A549 (cell line): ENCODE measurements around the gene NAA40. TPM values are rescaled to one million over a fixed set of nuclear protein-coding genes. Genes with fewer than 3 reads are reported as not detected.

Experiments
- ATAC-seq, 2 experiments: fragments of 200-7000 bp in 1 of 2; fragments of >200 bp in 1 of 2; cut with Nextera tagmentation in 1 of 2; cut with Tn5 transposase in 1 of 2; 3 replicates each; pipeline versions ENCODE4 v1.8.0 to v1.9.1; 2018 to 2020; ENCODE audit warnings: mild to moderate bottlenecking in 1 of 2, moderate library complexity in 1 of 2
- CTCF ChIA-PET: fragments of 300-600 bp; sonication (Branson Sonifier 250); formaldehyde crosslinking; extraction: SDS; loops from one replicate; lab custom pipeline; 2021; ENCODE audit warnings: antibody characterized with exemption, inconsistent platforms; lab: Yijun Ruan, JAX
- POLR2A ChIA-PET: fragments of 350-600 bp; formaldehyde crosslinking; extraction: SDS; loops from one replicate; lab custom pipeline; 2021; ENCODE audit warnings: antibody characterized with exemption, inconsistent platforms; lab: Yijun Ruan, JAX
- DNase-seq, 2 experiments: peaks; one replicate each; pipeline versions ENCODE4 v3.0.0 to v3.0.0-alpha.2; 2011 to 2016; ENCODE audit warnings: low read depth in 1 of 2, low spot score in 1 of 2
- FAIRE-seq: peaks from 2 replicates; lab custom pipeline; 2011; peaks lifted over from hg19 to GRCh38; lab: Jason Lieb, UNC
- H3K27ac ChIP-seq, 2 experiments: fragments of >200 bp; sonication (Bioruptor Twin); formaldehyde crosslinking; 3 replicates each; pipeline ENCODE4 v1.5.1; 2016 to 2017
- H3K4me1 ChIP-seq: fragments of >200 bp; sonication (Bioruptor Twin); formaldehyde crosslinking; 3 replicates; pipeline ENCODE4 v1.6.1; 2016
- H3K4me2 ChIP-seq: fragments of >200 bp; sonication (Bioruptor Twin); formaldehyde crosslinking; 3 replicates; pipeline ENCODE4 v1.6.1; 2016
- H3K4me3 ChIP-seq: fragments of >200 bp; sonication (Bioruptor Twin); formaldehyde crosslinking; 3 replicates; pipeline ENCODE4 v1.5.1; 2016
- H3K9me3 ChIP-seq: fragments of >200 bp; sonication (Bioruptor Twin); formaldehyde crosslinking; 3 replicates; pipeline ENCODE4 v1.6.1; 2016
- CHD4 ChIP-seq: fragments of 200-600 bp; sonication (generic); IDR thresholded peaks from 2 replicates; pipeline ENCODE4 v1.6.1; 2016; ENCODE audit warnings: antibody characterized with exemption, mild to moderate bottlenecking, borderline replicate concordance
- EHMT2 ChIP-seq: fragments of 200-600 bp; sonication (generic); IDR thresholded peaks from 2 replicates; pipeline ENCODE4 v1.6.1; 2016; ENCODE audit warnings: antibody characterized with exemption, low read depth, mild to moderate bottlenecking, moderate library complexity
- EP300 ChIP-seq, 2 experiments: fragments of >200 bp; sonication (Bioruptor Twin); formaldehyde crosslinking; IDR thresholded peaks; 2 replicates in 1 of 2; 3 replicates in 1 of 2; pipeline ENCODE4 v1.6.1; 2016 to 2017
- ESRRA ChIP-seq: fragments of 150-350 bp; IDR thresholded peaks from 2 replicates; pipeline ENCODE4 v1.6.1; 2014; ENCODE audit warnings: mild to moderate bottlenecking, low read length, borderline replicate concordance
- FOXS1 ChIP-seq: fragments of 250-450 bp; sonication (Bioruptor Pico); IDR thresholded peaks from 2 replicates; pipeline ENCODE4 v1.5.0; 2020; ENCODE audit warnings: mild to moderate bottlenecking, moderate library complexity
- GATA3 ChIP-seq: IDR thresholded peaks from 2 replicates; pipeline ENCODE4 v1.6.1; 2012; ENCODE audit warnings: borderline replicate concordance
- HDAC2 ChIP-seq: fragments of 200-600 bp; sonication (generic); IDR thresholded peaks from 2 replicates; pipeline ENCODE4 v1.6.1; 2016
- HES2 ChIP-seq: fragments of >200 bp; sonication (Bioruptor Twin); formaldehyde crosslinking; IDR thresholded peaks from 2 replicates; pipeline ENCODE4 v1.6.1; 2016
- HEYL ChIP-seq: fragments of 250-450 bp; sonication (Bioruptor Pico); IDR thresholded peaks from 2 replicates; pipeline ENCODE4 v1.8.0; 2021; ENCODE audit warnings: mild to moderate bottlenecking, moderate library complexity
- HOXB13 ChIP-seq: fragments of 250-450 bp; sonication (Bioruptor Pico); IDR thresholded peaks from 2 replicates; pipeline ENCODE4 v1.5.0; 2020; ENCODE audit warnings: low read depth, mild to moderate bottlenecking, moderate library complexity
- HOXB5 ChIP-seq: fragments of 250-450 bp; sonication (Bioruptor Pico); IDR thresholded peaks from 2 replicates; pipeline ENCODE4 v1.5.0; 2020; ENCODE audit warnings: mild to moderate bottlenecking, moderate library complexity
- JUN ChIP-seq, 2 experiments: fragments of >200 bp; sonication (Bioruptor Twin); formaldehyde crosslinking; IDR thresholded peaks; 2 replicates in 1 of 2; 3 replicates in 1 of 2; pipeline ENCODE4 v1.6.1; 2016 to 2017
- MAFK ChIP-seq: fragments of 450-650 bp; IDR thresholded peaks from 2 replicates; pipeline ENCODE4 v1.6.1; 2014; ENCODE audit not compliant: partially characterized antibody
- NFE2L2 ChIP-seq: fragments of 150-350 bp; conservative IDR thresholded peaks from 2 replicates; pipeline ENCODE4 v1.6.1; 2014; ENCODE audit warnings: low read length
- POLR2A ChIP-seq: IDR thresholded peaks from 2 replicates; pipeline ENCODE4 v1.6.1; 2012; ENCODE audit warnings: mild to moderate bottlenecking, low read length
- POLR2AphosphoS2 ChIP-seq: conservative IDR thresholded peaks from 2 replicates; pipeline ENCODE4 v1.6.1; 2012; ENCODE audit warnings: low read length, improper control_type of control experiment, inconsistent platforms
- RARB ChIP-seq: fragments of 250-450 bp; sonication (Bioruptor Pico); IDR thresholded peaks from 2 replicates; pipeline ENCODE4 v1.8.0; 2021; ENCODE audit warnings: mild to moderate bottlenecking, moderate library complexity
- RCOR1 ChIP-seq: fragments of 150-350 bp; IDR thresholded peaks from 2 replicates; pipeline ENCODE4 v1.6.1; 2014; ENCODE audit warnings: antibody characterized with exemption, low read length, low read depth
- SMC3 ChIP-seq: fragments of >200 bp; sonication (Bioruptor Twin); formaldehyde crosslinking; IDR thresholded peaks from 3 replicates; pipeline ENCODE4 v1.6.1; 2018; ENCODE audit warnings: inconsistent platforms
- SREBF2 ChIP-seq: fragments of 450-650 bp; IDR thresholded peaks from 2 replicates; pipeline ENCODE4 v1.6.1; 2014; ENCODE audit warnings: mild to moderate bottlenecking, moderate library complexity
- TFCP2L1 ChIP-seq: fragments of 250-450 bp; sonication (Bioruptor Pico); IDR thresholded peaks from 2 replicates; pipeline ENCODE4 v1.5.0; 2021; ENCODE audit warnings: mild to moderate bottlenecking
- TP53 ChIP-seq: fragments of 250-450 bp; sonication (Bioruptor Pico); IDR thresholded peaks from 2 replicates; pipeline ENCODE4 v1.5.0; 2021; ENCODE audit warnings: mild to moderate bottlenecking, moderate library complexity
- ZFP36 ChIP-seq: fragments of 450-650 bp; IDR thresholded peaks from 2 replicates; pipeline ENCODE4 v1.6.1; 2014; ENCODE audit warnings: borderline replicate concordance; ENCODE audit not compliant: partially characterized antibody
- ZNF302 ChIP-seq: fragments of 250-450 bp; sonication (Bioruptor Pico); IDR thresholded peaks from 2 replicates; pipeline ENCODE4 v1.9.0; 2021; ENCODE audit warnings: inconsistent platforms, mild to moderate bottlenecking, moderate library complexity
- ZSCAN20 ChIP-seq: fragments of 250-450 bp; sonication (Bioruptor Pico); IDR thresholded peaks from 2 replicates; pipeline ENCODE4 v1.8.0; 2022; ENCODE audit warnings: mild to moderate bottlenecking, moderate library complexity
- WGBS: methylation state at CpG from one replicate; pipeline ENCODE4 v1.1.6; 2017; ENCODE audit errors: missing lambda C conversion rate; 5-methylcytosine and 5-hydroxymethylcytosine counted together
- polyA plus RNA-seq, 4 experiments: library from polyadenylated mRNA; depleted of rRNA in 3 of 4; stranded (reverse); fragments of >200 nt; fragmentation: RNase III in 1 of 4; extraction: RNeasy Plus Mini Kit Qiagen cat#74134 plus additional on column Dnase treatment in 1 of 4; gene quantifications; 2 replicates in 3 of 4; 3 replicates in 1 of 4; pipeline ENCODE4 v1.2.3, GENCODE V29; 2011 to 2017
- TF ChIP-seq, protein P1 (sequence below): IDR thresholded peaks from 2 replicates; pipeline ENCODE4 v1.6.1; 2012
- TF ChIP-seq, protein P2 (sequence below): fragments of 250-450 bp; sonication (Bioruptor Pico); IDR thresholded peaks from 2 replicates; pipeline ENCODE4 v1.5.0; 2020; ENCODE audit warnings: low read depth, mild to moderate bottlenecking, moderate library complexity
- TF ChIP-seq, protein P3 (sequence below): IDR thresholded peaks from 2 replicates; pipeline ENCODE4 v1.6.1; 2012

Gene NAA40
- polyA plus RNA-seq, 2 of the 4 experiments (the other 2 are of a cell fraction): 21.9 to 32.0 TPM

DNA sequence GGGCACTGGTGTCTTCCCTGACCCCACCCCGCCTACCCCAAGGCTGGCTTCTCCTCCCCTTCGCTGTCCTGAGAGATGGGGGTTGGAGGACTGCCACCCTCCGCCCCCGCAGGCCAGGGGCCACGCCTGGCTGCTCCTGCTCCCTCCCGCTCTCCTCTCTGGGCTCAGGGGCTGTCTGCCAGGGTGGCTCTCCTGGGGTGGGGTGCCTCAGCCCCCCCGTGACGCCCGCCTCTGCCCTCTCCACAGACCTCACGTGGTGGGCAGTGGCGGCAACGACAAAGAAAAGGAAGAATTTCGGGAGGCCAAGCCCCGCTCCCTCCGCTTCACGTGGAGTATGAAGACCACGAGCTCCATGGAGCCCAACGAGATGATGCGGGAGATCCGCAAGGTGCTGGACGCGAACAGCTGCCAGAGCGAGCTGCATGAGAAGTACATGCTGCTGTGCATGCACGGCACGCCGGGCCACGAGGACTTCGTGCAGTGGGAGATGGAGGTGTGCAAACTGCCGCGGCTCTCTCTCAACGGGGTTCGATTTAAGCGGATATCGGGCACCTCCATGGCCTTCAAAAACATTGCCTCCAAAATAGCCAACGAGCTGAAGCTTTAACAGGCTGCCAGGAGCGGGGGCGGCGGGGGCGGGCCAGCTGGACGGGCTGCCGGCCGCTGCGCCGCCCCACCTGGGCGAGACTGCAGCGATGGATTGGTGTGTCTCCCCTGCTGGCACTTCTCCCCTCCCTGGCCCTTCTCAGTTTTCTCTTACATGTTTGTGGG, 30.0 kb upstream of the NAA40 start:
- FAIRE-seq (no peak), DNase-seq (no peak)
- H3K9me3 ChIP-seq: no peaks in the 10 kb centered on the region
- TF ChIP-seq GATA3 (no peak), SREBF2 (no peak), RCOR1 (no peak), RARB (no peak), HES2 (no peak), FOXS1 (CRISPR knock-in tag) (no peak), ESRRA (no peak), ZSCAN20 (CRISPR knock-in tag) (no peak), CHD4 (no peak), MAFK (no peak), HDAC2 (no peak)
- TF ChIP-seq, protein P1, sequence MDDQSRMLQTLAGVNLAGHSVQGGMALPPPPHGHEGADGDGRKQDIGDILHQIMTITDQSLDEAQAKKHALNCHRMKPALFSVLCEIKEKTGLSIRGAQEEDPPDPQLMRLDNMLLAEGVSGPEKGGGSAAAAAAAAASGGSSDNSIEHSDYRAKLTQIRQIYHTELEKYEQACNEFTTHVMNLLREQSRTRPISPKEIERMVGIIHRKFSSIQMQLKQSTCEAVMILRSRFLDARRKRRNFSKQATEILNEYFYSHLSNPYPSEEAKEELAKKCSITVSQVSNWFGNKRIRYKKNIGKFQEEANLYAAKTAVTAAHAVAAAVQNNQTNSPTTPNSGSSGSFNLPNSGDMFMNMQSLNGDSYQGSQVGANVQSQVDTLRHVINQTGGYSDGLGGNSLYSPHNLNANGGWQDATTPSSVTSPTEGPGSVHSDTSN: no peak
- TF ChIP-seq, all 56 proteins: peak for 0
- 95% methylated on average over 43 of the region's 46 CpGs for whole genome bisulfite sequencing
- Histone ChIP-seq H3K4me1 (0 out of 3 replicates have a peak, but pooled peaks cover 4% of the 10 kb centered on the region), H3K4me3 (no peak overlapping the region), H3K4me2 (no peak overlapping the region), H3K27ac (no peak overlapping the region)
- ChIA-PET POLR2A (no interaction called here), CTCF (interaction anchor here (1.6 kb wide), 1 partner anchor 9 kb away, joined by 5 read pairs; no protein-coding TSS in a partner anchor)
- ATAC-seq: no peak

DNA sequence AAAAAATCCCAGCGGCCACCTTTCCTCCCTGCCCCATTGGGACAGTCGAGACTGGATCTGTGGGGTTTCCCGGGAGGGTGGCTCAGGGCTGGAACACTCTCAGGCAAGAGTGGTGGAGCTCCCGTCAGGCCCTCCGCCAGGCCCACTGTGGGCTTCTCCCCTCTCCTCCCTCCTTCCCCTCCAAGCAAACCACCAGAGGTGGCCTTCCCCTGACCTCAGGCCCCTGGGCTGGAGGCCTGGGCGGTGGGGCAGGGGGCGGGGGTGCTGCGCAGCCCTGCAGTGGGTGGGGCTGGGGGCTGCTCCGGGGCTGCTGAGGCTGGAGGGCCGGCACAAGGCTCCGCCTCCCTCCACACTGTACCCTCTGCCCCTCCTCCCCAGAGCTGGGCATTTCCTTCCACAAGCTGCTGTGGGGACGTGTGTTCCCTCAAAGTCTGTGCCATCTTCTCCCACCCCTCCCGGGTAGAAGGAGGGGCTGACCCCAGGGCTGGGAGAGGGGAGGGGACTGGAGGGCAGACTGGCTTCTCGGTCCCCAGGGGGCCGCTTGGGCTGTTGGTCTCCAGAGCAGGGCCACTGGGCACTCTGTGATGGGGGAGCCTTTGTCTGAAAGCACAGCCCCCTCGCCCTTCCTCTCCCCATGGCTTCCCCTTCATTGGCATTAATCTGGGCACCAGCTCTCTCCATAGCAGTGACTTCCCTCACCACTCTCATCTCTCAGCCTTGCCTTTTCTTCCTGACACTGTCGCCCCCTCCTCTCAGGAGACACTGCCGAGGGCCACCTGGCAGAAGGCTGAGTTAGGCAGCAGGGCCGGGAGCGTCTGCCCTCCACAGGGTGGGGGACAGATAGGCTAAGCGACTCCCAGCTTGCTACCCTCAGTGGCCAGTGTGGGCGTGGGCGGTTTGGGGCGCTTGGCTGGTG, 29.0 kb upstream of the NAA40 start:
- Histone ChIP-seq H3K4me3 (no peak overlapping the region), H3K27ac (0 out of 6 replicates have a peak overlapping the region, but pooled peaks of 1 of the 2 experiments have one; percentile 31), H3K4me2 (no peak overlapping the region), H3K4me1 (0 out of 3 replicates have a peak, but pooled peaks cover 4% of the 10 kb centered on the region), H3K9me3 (no peaks in the 10 kb centered on the region)
- TF ChIP-seq POLR2A (no peak), JUN (IDR thresholded peaks at IDR 0.05) (no peak), NFE2L2 (no peak), ZSCAN20 (CRISPR knock-in tag) (no peak), ZNF302 (no peak), HOXB13 (CRISPR knock-in tag) (no peak)
- TF ChIP-seq, protein P2, sequence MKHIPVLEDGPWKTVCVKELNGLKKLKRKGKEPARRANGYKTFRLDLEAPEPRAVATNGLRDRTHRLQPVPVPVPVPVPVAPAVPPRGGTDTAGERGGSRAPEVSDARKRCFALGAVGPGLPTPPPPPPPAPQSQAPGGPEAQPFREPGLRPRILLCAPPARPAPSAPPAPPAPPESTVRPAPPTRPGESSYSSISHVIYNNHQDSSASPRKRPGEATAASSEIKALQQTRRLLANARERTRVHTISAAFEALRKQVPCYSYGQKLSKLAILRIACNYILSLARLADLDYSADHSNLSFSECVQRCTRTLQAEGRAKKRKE (CRISPR knock-in tag): no peak
- ChIA-PET CTCF (interaction anchor here (1.3 to 2.1 kb wide), 3 partner anchors 10 to 73 kb away, joined by 4 to 8 read pairs (median 5); no protein-coding TSS in a partner anchor), POLR2A (no interaction called here)
- WGBS: 79% methylated on average over 17 of the region's 24 CpGs
- DNase-seq: no peak
- peak in 1 of 2 experiments; percentile 17; a peak in 2 of 6 replicates for ATAC-seq
- FAIRE-seq: no peak

GRCh38 chr11:63910675-63911074, 28.1 kb upstream of the NAA40 start:
- Histone ChIP-seq H3K4me1 (peaks cover 4% of the 10 kb centered on the region; the same call in 1 of the 3 replicates), H3K4me2 (no peak overlapping the region), H3K27ac (no peak overlapping the region; a peak in 1 of 6 replicates), H3K4me3 (no peak overlapping the region), H3K9me3 (no peaks in the 10 kb centered on the region)
- no peak for FAIRE-seq
- no peak for DNase-seq
- ChIA-PET POLR2A (no interaction called here), CTCF (interaction anchor here (0.7 to 2.1 kb wide), 5 partner anchors 9 to 143 kb away, joined by 3 to 8 read pairs (median 4); no protein-coding TSS in a partner anchor)
- ATAC-seq: no peak
- WGBS: 77% methylated on average over 7 of the region's 9 CpGs
- TF ChIP-seq SREBF2: no peak
- no peak for TF ChIP-seq TP53 (CRISPR knock-in tag)
- TF ChIP-seq ZFP36: no peak
- no peak for TF ChIP-seq POLR2AphosphoS2
- no peak for TF ChIP-seq POLR2A
- no peak for TF ChIP-seq SMC3
- TF ChIP-seq HOXB5 (CRISPR knock-in tag): no peak
- TF ChIP-seq ESRRA: no peak
- TF ChIP-seq EP300 (IDR thresholded peaks at IDR 0.05): no peak
- TF ChIP-seq, protein P1: no peak
- no peak for TF ChIP-seq TFCP2L1 (CRISPR knock-in tag)
- TF ChIP-seq HEYL (CRISPR knock-in tag): no peak
- TF ChIP-seq HES2: no peak
- no peak for TF ChIP-seq HOXB13 (CRISPR knock-in tag)
- no peak for TF ChIP-seq EHMT2
- TF ChIP-seq, protein P3, sequence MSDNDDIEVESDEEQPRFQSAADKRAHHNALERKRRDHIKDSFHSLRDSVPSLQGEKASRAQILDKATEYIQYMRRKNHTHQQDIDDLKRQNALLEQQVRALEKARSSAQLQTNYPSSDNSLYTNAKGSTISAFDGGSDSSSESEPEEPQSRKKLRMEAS: no peak
